WTC11 (cell line): ENCODE results near the gene SLC16A13. TPM values are rescaled to one million over a fixed set of nuclear protein-coding genes. Genes with fewer than 3 reads are reported as not detected.

ENCODE experiments used
- ATAC-seq: fragments of 200-7000 bp; cut with Tn5 transposase; 2 replicates; pipeline ENCODE4 v1.10.0; 2021; ENCODE audit warnings: mild to moderate bottlenecking, moderate library complexity
- CTCF ChIA-PET: fragments of 300-600 bp; sonication (Branson Sonifier 250); formaldehyde crosslinking; loops from one replicate; lab custom pipeline; 2021; ENCODE audit warnings: antibody characterized with exemption; lab: Charles Lee
- POLR2A ChIA-PET: fragments of 350-600 bp; sonication (Branson Sonifier 250); formaldehyde crosslinking; loops from one replicate; lab custom pipeline; 2021; ENCODE audit warnings: antibody characterized with exemption; lab: Charles Lee
- DNase-seq: peaks from one replicate; pipeline ENCODE4 v3.0.0; 2021; ENCODE audit warnings: low spot score
- H3K27ac Mint-ChIP-seq: 2 replicates; pipeline ENCODE4 v1.8.0; 2021; ENCODE audit warnings: mixed read lengths
- H3K27me3 Mint-ChIP-seq: 2 replicates; pipeline ENCODE4 v1.8.0; 2021; ENCODE audit warnings: low read depth, mild to moderate bottlenecking, moderate library complexity, mixed read lengths
- H3K36me3 Mint-ChIP-seq: 2 replicates; pipeline ENCODE4 v1.8.0; 2021; ENCODE audit warnings: mixed read lengths
- H3K4me1 Mint-ChIP-seq: 2 replicates; pipeline ENCODE4 v1.8.0; 2022; ENCODE audit warnings: mixed read lengths
- H3K4me3 Mint-ChIP-seq: 2 replicates; pipeline ENCODE4 v1.8.0; 2021; ENCODE audit warnings: mild to moderate bottlenecking, moderate library complexity, mixed read lengths
- H3K9me3 Mint-ChIP-seq: 2 replicates; pipeline ENCODE4 v1.8.0; 2021; ENCODE audit warnings: mixed read lengths
- AFF4 ChIP-seq: sonication (generic); formaldehyde crosslinking; IDR thresholded peaks from 2 replicates; pipeline ENCODE4 v1.8.1; 2023; ENCODE audit warnings: mild to moderate bottlenecking, missing genetic modification reagents, borderline replicate concordance
- ATF2 ChIP-seq: sonication (generic); formaldehyde crosslinking; IDR thresholded peaks from 2 replicates; pipeline ENCODE4 v1.8.1; 2022; ENCODE audit warnings: low read depth, missing genetic modification reagents, borderline replicate concordance
- CREB1 ChIP-seq: sonication (generic); formaldehyde crosslinking; IDR thresholded peaks from 2 replicates; pipeline ENCODE4 v1.8.0; 2023; ENCODE audit warnings: mild to moderate bottlenecking, missing genetic modification reagents
- E2F1 ChIP-seq: sonication (generic); formaldehyde crosslinking; IDR thresholded peaks from 2 replicates; pipeline ENCODE4 v1.8.0; 2022; ENCODE audit warnings: mild to moderate bottlenecking, missing genetic modification reagents
- FOXJ3 ChIP-seq: sonication (generic); formaldehyde crosslinking; IDR thresholded peaks from 2 replicates; pipeline ENCODE4 v1.9.0; 2021; ENCODE audit warnings: missing genetic modification reagents, mild to moderate bottlenecking, borderline replicate concordance
- IRF2 ChIP-seq: sonication (generic); formaldehyde crosslinking; IDR thresholded peaks from 2 replicates; pipeline ENCODE4 v1.8.0; 2022; ENCODE audit warnings: low read depth, missing genetic modification reagents, borderline replicate concordance
- JAZF1 ChIP-seq: fragments of 250-450 bp; sonication (Bioruptor Pico); IDR thresholded peaks from 2 replicates; pipeline ENCODE4 v1.9.0; 2021; ENCODE audit warnings: moderate library complexity, mild to moderate bottlenecking, inconsistent platforms
- OVOL2 ChIP-seq: fragments of 250-450 bp; sonication (Bioruptor Pico); IDR thresholded peaks from 2 replicates; pipeline ENCODE4 v1.9.0; 2021; ENCODE audit warnings: mild to moderate bottlenecking, borderline replicate concordance
- PRRX2 ChIP-seq: fragments of 250-450 bp; sonication (Bioruptor Pico); IDR thresholded peaks from 2 replicates; pipeline ENCODE4 v1.8.0; 2021; ENCODE audit warnings: mild to moderate bottlenecking
- SMAD4 ChIP-seq: sonication (generic); formaldehyde crosslinking; IDR thresholded peaks from 2 replicates; pipeline ENCODE4 v1.8.0; 2022; ENCODE audit warnings: mild to moderate bottlenecking, missing genetic modification reagents
- SP1 ChIP-seq: sonication (generic); formaldehyde crosslinking; conservative IDR thresholded peaks from 2 replicates; pipeline ENCODE4 v1.8.1; 2022; ENCODE audit warnings: missing genetic modification reagents
- USF1 ChIP-seq: sonication (generic); formaldehyde crosslinking; IDR thresholded peaks from 2 replicates; pipeline ENCODE4 v1.8.0; 2022; ENCODE audit warnings: mild to moderate bottlenecking, missing genetic modification reagents
- ZBTB43 ChIP-seq: sonication (generic); formaldehyde crosslinking; IDR thresholded peaks from 2 replicates; pipeline ENCODE4 v1.8.1; 2023; ENCODE audit warnings: mild to moderate bottlenecking, missing genetic modification reagents
- ZNF219 ChIP-seq: sonication (generic); formaldehyde crosslinking; IDR thresholded peaks from 2 replicates; pipeline ENCODE4 v1.8.0; 2023; ENCODE audit warnings: missing genetic modification reagents, mild to moderate bottlenecking, borderline replicate concordance
- ZNF281 ChIP-seq: sonication (generic); formaldehyde crosslinking; IDR thresholded peaks from 2 replicates; pipeline ENCODE4 v1.8.0; 2023; ENCODE audit warnings: mild to moderate bottlenecking, missing genetic modification reagents
- ZNF317 ChIP-seq: sonication (generic); formaldehyde crosslinking; IDR thresholded peaks from 2 replicates; pipeline ENCODE4 v1.8.1; 2023; ENCODE audit warnings: low read depth, mild to moderate bottlenecking, moderate library complexity, missing genetic modification reagents, borderline replicate concordance
- ZNF425 ChIP-seq: fragments of 250-450 bp; sonication (Bioruptor Pico); conservative IDR thresholded peaks from 2 replicates; pipeline ENCODE4 v1.9.0; 2021; ENCODE audit warnings: mild to moderate bottlenecking
- ZNF512 ChIP-seq: sonication (generic); formaldehyde crosslinking; IDR thresholded peaks from 2 replicates; pipeline ENCODE4 v1.8.1; 2022; ENCODE audit warnings: missing genetic modification reagents, borderline replicate concordance
- total RNA-seq: library from RNA; stranded (reverse); gene quantifications from 3 replicates; pipeline ENCODE4 v1.2.3, GENCODE V29; 2021

The SLC16A13 gene
- total RNA-seq, 1 experiment from 2014 or later = 5.2 TPM

- no peak for TF ChIP-seq ZNF281 (CRISPR knock-in tag)
- TF ChIP-seq CREB1 (CRISPR knock-in tag) = no peak
- no peak for TF ChIP-seq PRRX2 (CRISPR knock-in tag)
- TF ChIP-seq JAZF1 (CRISPR knock-in tag) = no peak
Measured at GRCh38 chr17:7060165-7060891, 24.5 kb downstream of the SLC16A13 start (continued).

- ATAC-seq = no peak
- ChIA-PET POLR2A (no interaction called here), CTCF (interaction anchor here (0.7 to 1.4 kb wide), 4 partner anchors 11 to 73 kb away, joined by 3 to 4 read pairs (median 3); no protein-coding TSS in a partner anchor)
- Mint-ChIP-seq H3K9me3 (peaks cover 26% of the 10 kb centered on the region), H3K4me3 (no peak overlapping the region), H3K27ac (no peak overlapping the region), H3K4me1 (no peaks in the 10 kb centered on the region; the same call in 1 of the 2 replicates), H3K36me3 (peaks cover 14% of the 10 kb centered on the region), H3K27me3 (peaks cover 39% of the 10 kb centered on the region)
- no peak for DNase-seq
- TF ChIP-seq SMAD4 (CRISPR knock-in tag) = no peak
- TF ChIP-seq USF1 (CRISPR knock-in tag) = no peak
- TF ChIP-seq AFF4 (CRISPR knock-in tag) = no peak
- no peak for TF ChIP-seq ZBTB43 (CRISPR knock-in tag)
- no peak for TF ChIP-seq ZNF219 (CRISPR knock-in tag)
- no peak for TF ChIP-seq ZNF317 (CRISPR knock-in tag)
- no peak for TF ChIP-seq E2F1 (CRISPR knock-in tag)
- TF ChIP-seq FOXJ3 (CRISPR knock-in tag) = no peak
- TF ChIP-seq OVOL2 = no peak
- TF ChIP-seq ZNF512 (CRISPR knock-in tag) = no peak
- TF ChIP-seq ZNF425 (CRISPR knock-in tag) = no peak
- TF ChIP-seq IRF2 = no peak
- TF ChIP-seq CREB1 (CRISPR knock-in tag) = no peak
- TF ChIP-seq SP1 (CRISPR knock-in tag) = no peak
- no peak for TF ChIP-seq ATF2 (CRISPR knock-in tag)
- TF ChIP-seq JAZF1 (CRISPR knock-in tag) = no peak
Measured at GRCh38 chr17:7063518-7064094, 27.8 kb downstream of the SLC16A13 start.
